Measurements from ENCODE around the gene CCM2. TPM values are rescaled to one million over a fixed set of nuclear protein-coding genes. Genes with fewer than 3 reads are reported as not detected.

CCM2 gene
- total RNA-seq, 1 donor from 2014 or later = 28.7 TPM

DNA sequence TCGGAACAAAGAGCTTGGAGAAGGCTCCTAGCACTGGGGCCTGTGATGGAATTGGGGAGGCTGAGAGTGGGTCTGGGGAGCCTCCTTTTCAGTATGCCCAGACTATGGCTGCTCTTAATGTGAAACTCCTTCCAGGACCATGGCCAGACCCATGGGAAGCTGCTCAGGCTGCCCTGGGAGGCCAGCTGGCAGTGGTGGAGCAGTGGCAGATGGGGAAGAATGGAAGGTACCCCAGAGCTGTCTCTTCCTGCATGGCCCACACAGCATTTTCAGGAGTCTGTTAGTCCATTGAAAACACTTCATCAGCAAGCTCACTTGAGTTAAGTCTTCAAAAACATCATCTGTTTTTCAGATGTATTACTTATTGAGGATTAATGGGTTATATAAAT lies 70.2 kb downstream of the CCM2 start:
- Histone ChIP-seq H3K36me3 (ENCODE audit: control insufficient read depth in 3 of 3, insufficient read depth in 3 of 3, low read length in 3 of 3) (peaks cover 65 to 79% (median 67%) of the 10 kb centered on the region in 3 donors), H3K27ac (ENCODE audit: low read depth, low read length) (no peak overlapping the region), H3K4me3 (ENCODE audit: low read length in 3 of 3) (no peak overlapping the region), H3K27me3 (ENCODE audit: control insufficient read depth in 3 of 3, insufficient read depth in 3 of 3, low read length in 3 of 3) (no peaks in the 10 kb centered on the region), H3K9me3 (ENCODE audit: control insufficient read depth in 3 of 3, low read length in 3 of 3) (no peaks in the 10 kb centered on the region), H3K9ac (ENCODE audit: low read depth in 1 of 3, low read length in 3 of 3) (no peak overlapping the region), H3K4me1 (ENCODE audit: control insufficient read depth in 3 of 3, insufficient read depth in 3 of 3, low read length in 3 of 3) (no peaks in the 10 kb centered on the region)

DNA sequence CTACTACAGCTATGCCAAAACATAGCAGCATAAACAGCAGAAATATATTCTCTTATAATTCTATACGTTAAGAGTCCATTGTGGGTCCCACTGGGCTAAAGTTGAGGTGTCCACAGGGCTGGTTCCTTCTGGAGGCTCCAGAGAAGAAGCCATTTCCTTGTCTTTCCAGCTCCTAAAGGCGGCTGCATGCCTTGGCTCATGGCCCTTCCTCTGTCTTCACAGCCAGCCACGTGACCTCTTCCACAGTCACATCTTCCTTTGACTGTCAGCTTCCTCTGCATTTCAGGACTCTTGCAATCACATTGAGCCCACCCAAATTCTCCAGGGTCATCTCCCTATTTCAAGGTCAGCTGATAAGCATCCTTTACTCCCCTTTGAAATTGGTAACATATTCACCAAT lies 71.5 kb downstream of the CCM2 start:
- Histone ChIP-seq H3K9me3 (ENCODE audit: control insufficient read depth in 3 of 3, low read length in 3 of 3) (no peaks in the 10 kb centered on the region), H3K27me3 (ENCODE audit: control insufficient read depth in 3 of 3, insufficient read depth in 3 of 3, low read length in 3 of 3) (no peaks in the 10 kb centered on the region), H3K9ac (ENCODE audit: low read depth in 1 of 3, low read length in 3 of 3) (no peak overlapping the region), H3K4me1 (ENCODE audit: control insufficient read depth in 3 of 3, insufficient read depth in 3 of 3, low read length in 3 of 3) (no peaks in the 10 kb centered on the region), H3K4me3 (ENCODE audit: low read length in 3 of 3) (no peak overlapping the region), H3K27ac (ENCODE audit: low read depth, low read length) (no peak overlapping the region), H3K36me3 (ENCODE audit: control insufficient read depth in 3 of 3, insufficient read depth in 3 of 3, low read length in 3 of 3) (peaks cover 74 to 81% (median 75%) of the 10 kb centered on the region in 3 donors)

- Histone ChIP-seq H3K27ac (ENCODE audit: low read depth, low read length) (no peak overlapping the region), H3K9ac (ENCODE audit: low read depth in 1 of 3, low read length in 3 of 3) (no peak overlapping the region), H3K36me3 (ENCODE audit: control insufficient read depth in 3 of 3, insufficient read depth in 3 of 3, low read length in 3 of 3) (peaks cover 78 to 84% (median 80%) of the 10 kb centered on the region in 3 donors), H3K4me1 (ENCODE audit: control insufficient read depth in 3 of 3, insufficient read depth in 3 of 3, low read length in 3 of 3) (no peaks in the 10 kb centered on the region), H3K9me3 (ENCODE audit: control insufficient read depth in 3 of 3, low read length in 3 of 3) (no peaks in the 10 kb centered on the region), H3K4me3 (ENCODE audit: low read length in 3 of 3) (no peak overlapping the region), H3K27me3 (ENCODE audit: control insufficient read depth in 3 of 3, insufficient read depth in 3 of 3, low read length in 3 of 3) (no peaks in the 10 kb centered on the region)
Measured at GRCh38 chr7:45072131-45073030, 72.4 kb downstream of the CCM2 start.

GRCh38 chr7:45073031-45073785 lies 73.2 kb downstream of the CCM2 start:
- Histone ChIP-seq H3K9ac (ENCODE audit: low read depth in 1 of 3, low read length in 3 of 3) (no peak overlapping the region), H3K4me1 (ENCODE audit: control insufficient read depth in 3 of 3, insufficient read depth in 3 of 3, low read length in 3 of 3) (no peaks in the 10 kb centered on the region), H3K27ac (ENCODE audit: low read depth, low read length) (no peak overlapping the region), H3K27me3 (ENCODE audit: control insufficient read depth in 3 of 3, insufficient read depth in 3 of 3, low read length in 3 of 3) (no peaks in the 10 kb centered on the region), H3K4me3 (ENCODE audit: low read length in 3 of 3) (no peak overlapping the region), H3K9me3 (ENCODE audit: control insufficient read depth in 3 of 3, low read length in 3 of 3) (no peaks in the 10 kb centered on the region), H3K36me3 (ENCODE audit: control insufficient read depth in 3 of 3, insufficient read depth in 3 of 3, low read length in 3 of 3) (peaks cover 73 to 78% (median 74%) of the 10 kb centered on the region in 3 donors)

DNA sequence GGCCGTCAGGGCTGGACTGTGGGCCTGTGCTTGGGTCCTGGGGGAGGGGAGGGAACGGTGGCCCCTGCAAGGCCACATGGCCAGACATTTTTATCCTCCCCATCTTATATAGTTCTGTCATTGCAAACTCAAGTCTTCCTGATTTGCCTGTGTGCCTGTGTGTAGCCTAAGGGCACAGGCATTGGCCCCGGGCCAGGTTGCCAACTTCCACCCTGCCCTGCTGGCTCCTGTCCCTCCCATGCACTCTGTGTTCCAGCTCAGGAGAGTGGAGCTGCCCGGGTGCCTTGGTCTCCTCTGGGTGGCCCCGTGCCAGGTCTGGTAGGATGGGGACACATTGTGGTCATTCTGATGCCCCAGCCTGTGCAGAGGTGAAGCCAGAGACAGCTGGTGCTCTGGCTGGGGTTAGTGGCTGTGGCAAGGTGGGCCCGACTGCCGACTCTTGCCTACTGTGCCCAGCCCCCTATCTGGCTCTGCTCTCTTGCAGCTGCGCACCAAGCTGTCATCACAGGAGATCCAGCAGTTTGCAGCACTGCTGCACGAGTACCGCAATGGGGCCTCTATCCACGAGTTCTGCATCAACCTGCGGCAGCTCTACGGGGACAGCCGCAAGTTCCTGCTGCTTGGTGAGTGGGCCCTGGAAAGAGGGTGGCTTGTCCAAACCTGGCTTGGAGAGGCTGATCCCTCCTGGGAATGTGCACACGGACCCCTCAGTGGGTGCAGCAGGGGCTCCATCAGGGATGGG lies 74.0 kb downstream of the CCM2 start:
- Histone ChIP-seq H3K4me3 (ENCODE audit: low read length in 3 of 3) (no peak overlapping the region), H3K27me3 (ENCODE audit: control insufficient read depth in 3 of 3, insufficient read depth in 3 of 3, low read length in 3 of 3) (no peaks in the 10 kb centered on the region), H3K9me3 (ENCODE audit: control insufficient read depth in 3 of 3, low read length in 3 of 3) (no peaks in the 10 kb centered on the region), H3K4me1 (ENCODE audit: control insufficient read depth in 3 of 3, insufficient read depth in 3 of 3, low read length in 3 of 3) (no peaks in the 10 kb centered on the region), H3K36me3 (ENCODE audit: control insufficient read depth in 3 of 3, insufficient read depth in 3 of 3, low read length in 3 of 3) (peaks cover 68 to 71% (median 69%) of the 10 kb centered on the region in 3 donors), H3K27ac (ENCODE audit: low read depth, low read length) (no peak overlapping the region), H3K9ac (ENCODE audit: low read depth in 1 of 3, low read length in 3 of 3) (no peak overlapping the region)

GRCh38 chr7:45074528-45075354 lies 74.7 kb downstream of the CCM2 start:
- Histone ChIP-seq H3K4me3 (ENCODE audit: low read length in 3 of 3) (no peak overlapping the region), H3K9me3 (ENCODE audit: control insufficient read depth in 3 of 3, low read length in 3 of 3) (no peaks in the 10 kb centered on the region), H3K36me3 (ENCODE audit: control insufficient read depth in 3 of 3, insufficient read depth in 3 of 3, low read length in 3 of 3) (peaks cover 62 to 65% (median 63%) of the 10 kb centered on the region in 3 donors), H3K27me3 (ENCODE audit: control insufficient read depth in 3 of 3, insufficient read depth in 3 of 3, low read length in 3 of 3) (no peaks in the 10 kb centered on the region), H3K9ac (ENCODE audit: low read depth in 1 of 3, low read length in 3 of 3) (no peak overlapping the region), H3K27ac (ENCODE audit: low read depth, low read length) (no peak overlapping the region), H3K4me1 (ENCODE audit: control insufficient read depth in 3 of 3, insufficient read depth in 3 of 3, low read length in 3 of 3) (no peaks in the 10 kb centered on the region)

GRCh38 chr7:45075355-45075644 lies 75.3 kb downstream of the CCM2 start:
- Histone ChIP-seq H3K9ac (ENCODE audit: low read depth in 1 of 3, low read length in 3 of 3) (no peak overlapping the region), H3K4me1 (ENCODE audit: control insufficient read depth in 3 of 3, insufficient read depth in 3 of 3, low read length in 3 of 3) (no peaks in the 10 kb centered on the region), H3K27ac (ENCODE audit: low read depth, low read length) (no peak overlapping the region), H3K4me3 (ENCODE audit: low read length in 3 of 3) (no peak overlapping the region), H3K27me3 (ENCODE audit: control insufficient read depth in 3 of 3, insufficient read depth in 3 of 3, low read length in 3 of 3) (no peaks in the 10 kb centered on the region), H3K36me3 (ENCODE audit: control insufficient read depth in 3 of 3, insufficient read depth in 3 of 3, low read length in 3 of 3) (peaks cover 57 to 62% (median 58%) of the 10 kb centered on the region in 3 donors), H3K9me3 (ENCODE audit: control insufficient read depth in 3 of 3, low read length in 3 of 3) (no peaks in the 10 kb centered on the region)

DNA sequence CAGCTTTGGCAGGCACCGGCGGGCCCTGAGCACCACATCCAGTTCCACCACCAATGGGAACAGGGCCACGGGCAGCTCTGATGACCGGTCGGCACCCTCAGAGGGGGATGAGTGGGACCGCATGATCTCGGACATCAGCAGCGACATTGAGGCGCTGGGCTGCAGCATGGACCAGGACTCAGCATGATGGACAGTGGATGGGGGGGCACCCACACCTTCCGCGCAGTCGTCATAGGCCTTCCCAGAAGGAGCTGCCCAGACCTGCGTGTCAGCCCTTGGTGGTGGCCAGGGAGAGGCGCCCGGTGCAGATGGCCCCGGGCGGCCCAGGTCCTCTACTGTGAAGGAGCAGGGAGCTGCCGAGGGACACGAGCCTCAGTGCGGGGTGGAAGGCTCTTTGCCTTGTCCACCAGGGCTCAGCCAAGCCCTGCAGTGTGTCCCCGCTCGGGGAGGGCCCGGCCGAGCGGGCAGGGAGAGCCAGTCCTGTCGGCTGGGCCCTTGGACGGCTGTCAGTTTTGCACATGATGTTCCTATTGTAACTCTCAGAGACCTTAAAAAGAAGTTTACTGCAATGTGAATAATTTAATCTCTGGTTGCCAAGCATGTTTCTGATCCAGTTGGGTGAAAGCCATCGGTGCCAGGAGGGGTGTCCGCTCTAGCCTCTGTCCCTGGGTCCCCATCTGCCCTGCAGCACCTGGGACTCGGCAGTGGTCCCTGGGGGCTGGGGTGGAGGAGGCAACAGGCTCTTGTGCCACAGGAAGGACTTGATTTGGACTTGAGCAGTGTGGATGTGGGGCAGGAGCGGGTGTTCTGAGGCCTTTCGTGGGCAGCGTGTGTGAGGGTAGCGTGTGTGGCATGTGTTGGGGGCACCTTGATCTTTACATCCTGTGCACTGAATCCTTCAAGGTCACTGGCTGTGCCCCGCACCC lies 76.1 kb downstream of the CCM2 start:
- Histone ChIP-seq H3K4me1 (ENCODE audit: control insufficient read depth in 3 of 3, insufficient read depth in 3 of 3, low read length in 3 of 3) (no peaks in the 10 kb centered on the region), H3K4me3 (ENCODE audit: low read length in 3 of 3) (no peak overlapping the region), H3K9ac (ENCODE audit: low read depth in 1 of 3, low read length in 3 of 3) (no peak overlapping the region), H3K27ac (ENCODE audit: low read depth, low read length) (no peak overlapping the region), H3K27me3 (ENCODE audit: control insufficient read depth in 3 of 3, insufficient read depth in 3 of 3, low read length in 3 of 3) (no peaks in the 10 kb centered on the region), H3K36me3 (ENCODE audit: control insufficient read depth in 3 of 3, insufficient read depth in 3 of 3, low read length in 3 of 3) (peaks cover 53 to 57% (median 57%) of the 10 kb centered on the region in 3 donors), H3K9me3 (ENCODE audit: control insufficient read depth in 3 of 3, low read length in 3 of 3) (no peaks in the 10 kb centered on the region)

Data from skeletal muscle tissue (tissue), 4 donors.